ENCODE results near the gene SEC24D.
A peak's percentile ranks its signal among the peaks of the same experiment; 100 is the strongest.

SEC24D gene

GRCh38 chr4:118716304-118716703 is 119.6 kb downstream of the SEC24D start:
- DNase-seq (ENCODE audit: low spot score) = no peak

DNA sequence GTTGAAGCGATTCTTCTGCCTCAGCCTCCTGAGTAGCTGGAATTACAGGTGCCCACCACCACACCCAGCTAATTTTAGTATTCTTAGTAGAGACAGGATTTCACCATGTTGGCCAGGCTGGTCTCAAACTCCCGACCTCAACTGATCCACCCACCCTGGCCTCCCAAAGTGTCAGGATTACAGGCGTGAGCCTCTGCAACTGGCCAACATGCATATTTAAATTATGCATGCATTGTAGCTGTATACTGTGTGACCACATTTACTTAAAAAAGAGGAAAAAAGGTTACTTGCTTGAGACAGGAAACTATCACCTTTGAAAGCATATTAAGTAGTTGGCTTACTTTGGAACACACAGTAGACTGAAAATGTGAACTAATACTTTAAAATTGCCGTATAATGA is 121.2 kb downstream of the SEC24D start:
- no peak for DNase-seq (ENCODE audit: low spot score)

DNA sequence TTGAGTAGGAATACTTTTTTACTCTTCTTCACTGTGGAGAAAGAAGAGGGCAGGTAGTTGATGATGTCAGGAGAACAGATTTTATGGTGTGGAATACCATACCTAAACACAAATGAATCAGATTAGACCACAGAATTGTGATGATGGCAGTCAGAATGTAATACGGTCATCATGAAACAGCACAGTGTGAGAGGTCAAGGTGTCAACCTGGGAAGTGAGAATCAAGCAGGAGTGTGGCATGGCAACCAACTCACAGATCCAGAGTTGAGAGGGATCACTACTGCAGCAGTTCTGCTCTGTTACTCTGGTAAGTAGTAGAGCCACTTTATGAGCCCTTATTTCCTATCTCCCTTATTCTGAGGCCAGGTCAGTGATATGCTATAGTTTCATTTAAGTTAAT is 123.1 kb downstream of the SEC24D start:
- no peak for DNase-seq (ENCODE audit: low spot score)

DNA sequence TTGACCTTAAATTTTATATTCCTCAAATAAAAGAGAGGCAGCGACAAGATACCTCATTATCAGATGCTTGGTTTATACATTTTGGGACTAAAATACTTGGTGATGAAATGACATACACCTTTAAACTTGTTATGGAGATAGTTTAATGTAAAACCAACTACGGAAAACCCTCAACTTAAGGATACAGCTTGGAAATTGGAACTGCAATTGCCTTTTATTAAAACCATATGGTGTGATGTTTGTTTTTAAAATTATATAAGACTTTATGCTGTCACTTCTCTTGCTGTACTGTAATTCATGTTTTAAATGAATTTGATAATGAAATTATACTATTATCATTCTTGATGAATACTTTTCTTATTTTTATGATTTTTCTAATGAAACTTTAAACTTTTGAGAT is 124.9 kb downstream of the SEC24D start:
- no peak for DNase-seq (ENCODE audit: low spot score)

DNA sequence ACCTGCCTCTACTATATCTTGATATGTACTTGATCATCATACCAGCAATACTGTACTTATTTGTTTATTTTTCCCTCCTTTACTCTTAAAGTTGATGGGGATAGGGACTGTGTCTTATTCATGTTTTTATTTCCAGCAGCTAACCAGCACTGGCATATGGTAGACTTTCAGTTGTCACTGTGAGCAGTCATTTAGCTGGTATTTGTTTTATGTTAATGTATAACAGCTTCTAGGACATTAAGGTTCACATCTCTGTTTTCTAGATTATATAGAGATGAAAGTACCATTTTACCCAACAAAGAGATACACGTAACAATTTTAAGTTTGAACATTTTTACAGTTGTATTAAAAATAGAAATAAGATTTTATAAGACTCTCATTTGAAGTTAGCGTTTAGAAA is 132.8 kb downstream of the SEC24D start:
- no peak for DNase-seq (ENCODE audit: low spot score)

DNA sequence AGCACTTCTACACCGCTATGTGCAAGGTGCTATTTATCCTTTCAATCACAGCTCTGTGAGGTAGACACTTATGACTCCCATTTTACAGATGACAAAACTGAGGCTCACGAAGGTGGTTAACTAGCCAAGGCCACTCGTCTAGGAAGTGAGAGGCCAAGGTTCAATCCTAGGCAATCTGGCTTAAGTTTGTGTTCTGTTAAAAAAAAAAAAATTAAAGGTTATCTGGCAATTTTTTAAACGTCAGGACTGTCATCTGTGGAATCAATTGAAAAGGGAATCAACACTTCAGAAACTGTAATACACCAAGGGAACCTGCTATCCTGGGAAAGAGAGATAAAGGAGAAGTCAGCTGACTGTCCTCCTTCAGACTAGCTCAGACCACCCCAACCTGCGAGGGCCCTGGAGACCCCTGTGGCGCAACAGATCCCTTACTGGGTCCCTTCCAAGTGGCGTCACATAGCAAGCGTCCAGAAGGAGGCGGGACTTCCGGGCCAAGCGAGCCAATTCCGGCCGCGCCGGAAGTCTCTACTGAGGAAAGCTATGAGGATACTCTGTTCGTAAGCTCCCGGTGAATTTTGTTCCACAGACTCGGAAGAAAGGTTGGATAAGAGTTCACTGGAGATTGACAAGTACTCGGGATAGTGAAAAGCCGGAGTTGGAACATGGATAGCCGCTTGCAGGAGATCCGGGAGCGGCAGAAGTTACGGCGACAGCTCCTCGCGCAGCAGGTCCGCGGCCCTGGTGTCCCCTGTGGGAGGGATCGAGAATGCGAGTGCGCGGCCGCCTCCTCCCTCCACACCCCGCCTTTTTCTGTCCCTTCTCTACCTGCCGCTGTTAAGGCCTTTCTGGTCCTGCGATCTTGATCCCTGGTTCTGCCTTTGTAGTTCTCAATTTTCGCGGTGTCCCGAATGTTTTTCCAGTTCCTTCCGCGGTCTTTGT is 150.8 kb downstream of the SEC24D start, which contains the start of gene METTL14:
METTL14 (plus strand) TSS at position 520 of the 939 bp plus-strand sequence; CDS start at position 663, 143 bp downstream.
- peak; percentile 85 for DNase-seq (ENCODE audit: low spot score)

GRCh38 chr4:118683513-118683912 is 152.4 kb downstream of the SEC24D start:
- DNase-seq (ENCODE audit: low spot score) = no peak

- DNase-seq (ENCODE audit: low spot score) = peak; percentile 12
These were observed 153.0 kb downstream of the SEC24D start for GRCh38 chr4:118682928-118683327.

- no peak for DNase-seq (ENCODE audit: low spot score)
These were observed 155.1 kb downstream of the SEC24D start for GRCh38 chr4:118680808-118681207.

GRCh38 chr4:118676128-118676527 is 159.8 kb downstream of the SEC24D start:
- no peak for DNase-seq (ENCODE audit: low spot score)
